IMR-90 (cell line): ENCODE measurements around the gene TBC1D1.

ENCODE experiments used
- CTCF ChIP-seq: conservative IDR thresholded peaks from 2 replicates; pipeline ENCODE4 v1.5.1; 2012; ENCODE audit warnings: mild to moderate bottlenecking, low read depth, low read length, improper control_type of control experiment
- FOS ChIP-seq: fragments of 150-350 bp; IDR thresholded peaks from 2 replicates; pipeline ENCODE4 v1.6.1; 2016; ENCODE audit warnings: low read depth, low read length
- POLR2A ChIP-seq: IDR thresholded peaks from 2 replicates; pipeline ENCODE4 v1.6.1; 2012; ENCODE audit warnings: mild to moderate bottlenecking, low read depth, low read length
- RCOR1 ChIP-seq: IDR thresholded peaks from 2 replicates; pipeline ENCODE4 v1.6.1; 2012; ENCODE audit warnings: mild to moderate bottlenecking, low read length, improper control_type of control experiment; ENCODE audit not compliant: insufficient replicate concordance
- RFX5 ChIP-seq: IDR thresholded peaks from 2 replicates; pipeline ENCODE4 v1.8.0; 2012; ENCODE audit warnings: low read depth, mild to moderate bottlenecking, low read length, moderate library complexity

GRCh38 chr4:38092701-38093100, 201.8 kb downstream of the TBC1D1 start:
- TF ChIP-seq CTCF (no peak), RFX5 (no peak), RCOR1 (no peak), POLR2A (no peak), FOS (0 out of 2 replicates have a peak, but pooled peaks have one; percentile 41)
